Activated naive CD4-positive, alpha-beta T cell treated with anti-CD3 and anti-CD28 coated beads for 36 hours (primary cell): ENCODE measurements around the gene STK17A. TPM values are rescaled to one million over a fixed set of nuclear protein-coding genes. Genes with fewer than 3 reads are reported as not detected.
A peak's percentile ranks its signal among the peaks of the same experiment; 100 is the strongest.

Experiments used
- CTCF ChIA-PET: fragments of 350-600 bp; sonication (Branson Sonifier 250); formaldehyde crosslinking; loops from one replicate; lab custom pipeline; 2021; ENCODE audit warnings: antibody characterized with exemption; lab: Charles Lee
- DNase-seq: peaks from one replicate; pipeline ENCODE4 v3.0.0-alpha.2; 2020
- H3K27ac Mint-ChIP-seq: one replicate; pipeline ENCODE4 v1.8.0; 2021; ENCODE audit warnings: mild to moderate bottlenecking, mixed read lengths
- H3K27me3 Mint-ChIP-seq: one replicate; pipeline ENCODE4 v1.8.0; 2021; ENCODE audit warnings: low read depth, mixed read lengths
- H3K36me3 Mint-ChIP-seq: one replicate; pipeline ENCODE4 v1.8.0; 2021; ENCODE audit warnings: low read depth, mixed read lengths
- H3K4me1 Mint-ChIP-seq: one replicate; pipeline ENCODE4 v1.8.0; 2021; ENCODE audit warnings: low read depth, mixed read lengths
- H3K4me3 Mint-ChIP-seq: one replicate; pipeline ENCODE4 v1.8.0; 2021; ENCODE audit warnings: mild to moderate bottlenecking, moderate library complexity, mixed read lengths
- H3K9me3 Mint-ChIP-seq: one replicate; pipeline ENCODE4 v1.8.0; 2021; ENCODE audit warnings: mixed read lengths
- intact Hi-C: fragments of 100-400 bp; cut with micrococcal nuclease; formaldehyde crosslinking; loops from one replicate; pipeline ENCODE4 v1.15.1; 2023
- total RNA-seq, 2 experiments: library from RNA; stranded (reverse); gene quantifications; one replicate each; pipeline ENCODE4 v1.2.3, GENCODE V29; 2021

STK17A gene
- total RNA-seq, 2 experiments from 2014 or later: 48.9 to 52.8 TPM

DNA sequence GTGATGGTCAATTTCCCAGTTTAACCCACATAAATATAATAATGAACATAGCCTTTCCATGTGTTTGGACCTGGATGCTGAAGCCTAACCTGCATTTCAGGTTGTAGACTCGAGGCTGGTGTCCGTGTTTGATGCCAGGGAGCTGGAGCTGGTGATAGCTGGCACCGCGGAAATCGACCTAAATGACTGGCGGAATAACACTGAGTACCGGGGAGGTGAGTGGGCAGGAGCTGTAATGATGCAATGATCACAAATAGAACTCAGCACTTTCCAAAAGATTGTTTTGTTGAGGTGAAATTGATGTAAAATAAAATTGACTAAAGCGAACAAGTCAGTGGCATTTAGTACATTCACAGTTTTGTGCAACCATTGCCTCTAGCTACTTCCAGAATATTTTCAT, 30.8 kb upstream of the STK17A start:
- no peak for DNase-seq
- H3K4me3 Mint-ChIP-seq: no peak overlapping the region
- peaks cover 21% of the 10 kb centered on the region for H3K4me1 Mint-ChIP-seq
- intact Hi-C loops: no loop called here
- H3K27me3 Mint-ChIP-seq: no peaks in the 10 kb centered on the region
- H3K27ac Mint-ChIP-seq: no peak overlapping the region
- H3K36me3 Mint-ChIP-seq: no peaks in the 10 kb centered on the region
- CTCF ChIA-PET: no interaction called here
- H3K9me3 Mint-ChIP-seq: peaks cover under 1% of the 10 kb centered on the region

DNA sequence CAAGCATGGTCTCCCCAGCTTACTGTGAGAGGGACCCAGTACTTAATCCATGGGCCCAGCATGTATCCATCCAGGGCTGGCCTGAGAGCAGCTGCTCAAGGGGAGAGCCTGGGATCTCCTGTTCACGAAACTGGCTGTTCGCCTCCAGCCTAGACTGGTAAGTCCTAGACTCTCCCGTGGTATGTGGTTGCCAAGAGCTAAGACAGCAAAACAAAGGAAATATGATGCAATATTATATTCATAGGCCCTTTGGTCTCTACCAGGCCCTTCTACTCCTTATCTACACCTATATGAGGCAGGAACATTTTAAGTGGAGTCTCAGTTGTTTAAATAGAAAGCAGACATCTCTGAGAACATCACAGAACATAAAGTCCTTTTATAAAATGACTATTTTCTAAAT, 28.9 kb upstream of the STK17A start:
- CTCF ChIA-PET: interaction anchor here (1.5 kb wide), 1 partner anchor 28 kb away, joined by 7 read pairs; the partner anchor contains the start of gene STK17A
- Mint-ChIP-seq H3K4me1 (peaks cover 21% of the 10 kb centered on the region), H3K4me3 (no peak overlapping the region), H3K27me3 (no peaks in the 10 kb centered on the region), H3K9me3 (no peaks in the 10 kb centered on the region), H3K36me3 (no peaks in the 10 kb centered on the region), H3K27ac (peak overlapping the region; percentile 13)
- intact Hi-C loops: no loop called here
- peak; percentile 22 for DNase-seq

DNA sequence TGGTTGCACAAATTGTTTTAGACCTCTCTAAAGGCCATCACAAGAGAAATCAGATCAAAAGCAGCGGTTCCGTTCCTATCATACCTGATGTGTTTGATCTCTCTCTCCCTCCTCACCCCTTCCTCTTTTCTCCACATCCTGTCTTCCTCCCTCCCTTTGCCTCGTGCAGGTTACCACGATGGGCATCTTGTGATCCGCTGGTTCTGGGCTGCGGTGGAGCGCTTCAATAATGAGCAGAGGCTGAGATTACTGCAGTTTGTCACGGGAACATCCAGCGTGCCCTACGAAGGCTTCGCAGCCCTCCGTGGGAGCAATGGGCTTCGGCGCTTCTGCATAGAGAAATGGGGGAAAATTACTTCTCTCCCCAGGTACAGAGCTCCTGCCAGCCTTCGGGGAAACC, 28.5 kb upstream of the STK17A start:
- Mint-ChIP-seq H3K9me3 (no peaks in the 10 kb centered on the region), H3K27ac (no peak overlapping the region), H3K36me3 (no peaks in the 10 kb centered on the region), H3K4me1 (peaks cover 21% of the 10 kb centered on the region), H3K4me3 (no peak overlapping the region), H3K27me3 (no peaks in the 10 kb centered on the region)
- CTCF ChIA-PET: interaction anchor here (0.8 to 1.5 kb wide), 2 partner anchors 28 to 29 kb away, joined by 3 to 7 read pairs; partner anchors contain the start of gene STK17A
- no peak for DNase-seq
- intact Hi-C loops: no loop called here

DNA sequence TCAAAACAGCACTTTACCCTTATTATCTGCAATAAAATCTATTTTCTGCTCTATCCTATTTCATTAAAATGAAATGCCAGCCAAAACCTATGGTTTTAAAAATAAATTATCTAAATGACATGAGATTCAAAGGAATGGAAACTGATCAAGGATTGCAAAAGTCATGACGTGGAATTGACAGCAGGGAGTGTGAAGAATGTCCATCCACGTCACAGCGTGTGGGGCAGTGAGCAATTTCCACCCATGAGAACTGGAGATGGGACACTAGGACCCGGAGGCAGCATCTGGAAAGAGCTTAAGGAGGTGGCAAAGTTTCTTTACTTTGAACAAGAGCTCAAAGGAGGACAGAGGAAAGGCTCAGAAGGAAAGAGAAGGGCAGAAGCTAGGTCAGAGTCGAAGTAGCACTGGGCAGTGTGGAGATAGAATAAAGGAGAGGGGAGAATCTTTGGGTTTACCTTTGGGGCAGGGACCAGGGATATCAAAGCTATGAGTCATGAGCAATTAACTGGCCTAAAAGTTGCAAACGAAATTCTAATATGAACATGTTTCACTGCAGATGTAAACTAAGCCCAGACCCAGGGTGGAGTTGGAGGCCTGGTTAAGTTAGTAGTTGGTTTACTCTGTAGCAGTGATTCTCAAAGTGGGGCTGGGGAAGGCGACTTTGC, 24.9 kb upstream of the STK17A start:
- H3K36me3 Mint-ChIP-seq: no peaks in the 10 kb centered on the region
- CTCF ChIA-PET: interaction anchor here (0.6 kb wide), 1 partner anchor 1585 kb away, joined by 3 read pairs; no protein-coding TSS in a partner anchor
- no peak for DNase-seq
- H3K4me3 Mint-ChIP-seq: no peak overlapping the region
- peaks cover 19% of the 10 kb centered on the region for H3K4me1 Mint-ChIP-seq
- H3K27me3 Mint-ChIP-seq: peaks cover 5% of the 10 kb centered on the region
- intact Hi-C loops: no loop called here
- H3K27ac Mint-ChIP-seq: no peak overlapping the region
- H3K9me3 Mint-ChIP-seq: no peaks in the 10 kb centered on the region

DNA sequence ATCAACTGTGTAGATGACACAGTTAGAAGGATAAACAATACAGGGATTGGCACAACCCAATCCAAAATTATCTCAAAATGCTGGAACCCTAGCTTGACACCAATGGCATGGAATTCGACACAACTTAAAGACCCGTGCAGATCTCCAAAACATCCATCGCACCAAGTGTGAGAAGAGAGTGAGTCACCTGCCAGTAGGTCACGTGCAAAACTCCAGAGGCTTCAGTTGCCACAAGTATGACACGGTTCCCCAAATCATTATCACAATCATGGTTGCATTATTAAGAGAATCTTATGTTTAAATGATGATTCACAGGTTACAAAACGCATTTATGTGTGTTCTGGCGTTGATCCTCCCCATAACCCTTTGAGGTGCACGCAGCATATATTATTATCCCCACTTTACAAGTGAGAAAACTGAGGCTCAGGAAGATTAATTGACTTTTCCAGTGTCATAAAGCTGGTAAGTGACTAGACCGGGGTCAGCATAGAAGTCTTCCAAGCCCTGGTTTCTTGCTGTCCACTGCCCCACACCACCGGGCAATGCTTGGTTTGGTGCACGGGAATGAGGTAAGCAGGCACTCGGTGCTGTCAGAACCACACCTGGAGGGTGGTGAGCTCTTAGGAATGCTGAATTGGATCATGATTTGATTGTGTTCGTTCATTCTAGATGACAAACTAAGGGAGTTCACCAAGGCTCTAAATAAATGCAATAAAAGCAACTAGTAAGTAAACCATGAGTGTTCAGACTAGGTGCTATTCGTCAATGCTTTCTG, 23.6 kb upstream of the STK17A start:
- Mint-ChIP-seq H3K4me3 (no peak overlapping the region), H3K36me3 (no peaks in the 10 kb centered on the region), H3K4me1 (peaks cover 10% of the 10 kb centered on the region), H3K27ac (no peak overlapping the region), H3K27me3 (peaks cover 5% of the 10 kb centered on the region), H3K9me3 (no peaks in the 10 kb centered on the region)
- CTCF ChIA-PET: no interaction called here
- no peak for DNase-seq
- intact Hi-C loops: no loop called here

DNA sequence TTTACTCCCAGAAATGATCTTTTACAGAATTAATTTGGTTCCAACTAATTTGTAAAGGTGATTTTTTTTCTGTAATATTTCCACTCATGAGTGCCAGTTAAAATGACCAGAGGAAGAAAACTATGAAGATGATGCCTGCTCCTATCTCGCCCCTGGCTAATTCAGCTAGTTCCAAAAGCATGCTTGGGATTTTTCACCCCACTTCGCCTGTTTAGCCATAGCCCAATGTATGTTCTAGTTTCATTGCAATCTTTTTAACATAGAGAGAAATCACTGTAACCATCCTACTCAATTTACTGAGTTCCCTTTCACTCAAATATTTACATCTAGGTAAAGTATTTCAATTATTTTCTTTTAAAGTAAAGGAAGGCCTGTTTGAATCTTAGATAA, 23.0 kb upstream of the STK17A start:
- no peak for DNase-seq
- intact Hi-C loops: no loop called here
- peaks cover 5% of the 10 kb centered on the region for H3K27me3 Mint-ChIP-seq
- H3K36me3 Mint-ChIP-seq: no peaks in the 10 kb centered on the region
- no peak overlapping the region for H3K4me3 Mint-ChIP-seq
- CTCF ChIA-PET: no interaction called here
- no peak overlapping the region for H3K27ac Mint-ChIP-seq
- H3K9me3 Mint-ChIP-seq: no peaks in the 10 kb centered on the region
- H3K4me1 Mint-ChIP-seq: peaks cover 4% of the 10 kb centered on the region

DNA sequence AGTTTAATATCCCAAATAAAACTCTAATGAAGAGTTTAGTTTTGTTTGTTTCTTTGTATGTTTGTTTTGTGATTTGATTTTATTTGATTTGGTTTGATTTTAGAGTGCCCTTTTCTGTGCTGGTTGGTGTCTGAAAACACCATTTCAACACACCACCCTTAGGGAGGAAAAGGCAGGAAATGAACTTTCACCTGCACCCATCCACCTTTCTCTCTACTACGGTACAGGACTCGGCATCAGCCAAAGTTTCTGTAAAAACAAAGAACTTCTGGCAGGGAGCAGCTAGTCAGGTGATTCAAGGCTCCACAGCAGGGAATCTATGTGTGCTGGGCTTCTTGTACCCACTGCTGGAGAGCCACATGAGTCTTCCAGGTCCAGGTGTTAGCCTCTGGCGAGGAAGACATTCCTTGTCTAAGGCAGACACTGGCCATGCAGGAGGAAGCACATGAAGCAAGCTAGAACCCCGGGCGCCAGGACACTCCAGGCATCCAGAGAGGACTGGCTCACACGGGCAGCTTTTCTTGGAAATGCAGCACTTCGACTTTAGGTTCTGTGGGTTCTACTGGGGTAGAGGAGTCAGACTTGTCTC, 22.1 kb upstream of the STK17A start:
- H3K27ac Mint-ChIP-seq: no peak overlapping the region
- intact Hi-C loops: no loop called here

DNA sequence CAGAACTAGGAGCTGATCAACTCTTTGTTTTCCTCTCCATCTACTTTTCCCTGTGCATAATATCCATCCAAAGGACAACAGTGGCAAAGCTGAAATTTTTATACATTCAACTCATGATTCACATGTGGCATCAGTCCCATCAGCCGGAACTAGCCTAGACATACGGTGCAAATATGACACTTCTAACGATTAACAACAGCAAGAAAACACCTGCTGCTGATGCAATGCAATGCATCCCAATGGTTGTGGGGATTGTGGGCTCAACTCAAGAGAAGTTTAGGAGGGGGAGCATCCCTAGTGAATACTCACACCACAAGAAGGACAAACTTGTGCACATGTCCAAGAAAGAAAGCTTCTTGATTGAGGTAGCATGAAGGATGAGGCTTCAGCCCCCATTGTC, 20.5 kb upstream of the STK17A start:
- no peak for DNase-seq
- Mint-ChIP-seq H3K27me3 (peaks cover 7% of the 10 kb centered on the region), H3K4me1 (no peaks in the 10 kb centered on the region), H3K9me3 (no peaks in the 10 kb centered on the region), H3K27ac (no peak overlapping the region), H3K4me3 (no peak overlapping the region), H3K36me3 (no peaks in the 10 kb centered on the region)
- CTCF ChIA-PET: interaction anchor here (1.1 kb wide), 1 partner anchor 276 kb away, joined by 3 read pairs; no protein-coding TSS in a partner anchor
- intact Hi-C loops: no loop called here

More for the DNA sequence above, 22.1 kb upstream of the STK17A start:
- CTCF ChIA-PET: no interaction called here
- no peak for DNase-seq
- Mint-ChIP-seq H3K27me3 (peaks cover 7% of the 10 kb centered on the region), H3K36me3 (no peaks in the 10 kb centered on the region), H3K4me1 (peaks cover 2% of the 10 kb centered on the region), H3K9me3 (no peaks in the 10 kb centered on the region), H3K4me3 (no peak overlapping the region)

DNA sequence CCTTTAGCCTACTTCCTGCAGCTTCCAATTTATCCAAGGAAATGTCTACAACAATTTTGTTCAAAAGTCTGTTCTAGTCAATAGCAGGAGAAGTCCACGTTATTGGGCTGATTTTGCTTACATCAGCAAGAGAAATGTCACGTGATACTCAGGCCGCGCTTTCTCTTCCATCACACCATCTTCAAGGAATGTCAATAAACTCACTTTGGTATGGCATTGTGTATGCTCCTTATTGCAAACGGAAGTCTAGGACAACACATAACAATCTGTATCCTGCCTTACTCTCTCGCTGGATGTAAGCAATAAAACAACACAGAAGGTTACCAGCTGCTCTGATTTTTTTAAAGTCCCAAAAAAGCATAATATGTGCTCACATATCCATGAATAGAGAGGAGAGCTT, 17.1 kb upstream of the STK17A start:
- peaks cover 7% of the 10 kb centered on the region for H3K27me3 Mint-ChIP-seq
- H3K36me3 Mint-ChIP-seq: no peaks in the 10 kb centered on the region
- no peak overlapping the region for H3K27ac Mint-ChIP-seq
- no peak overlapping the region for H3K4me3 Mint-ChIP-seq
- no peaks in the 10 kb centered on the region for H3K9me3 Mint-ChIP-seq
- no peak for DNase-seq
- intact Hi-C loops: no loop called here
- CTCF ChIA-PET: interaction anchor here (1.0 kb wide), 1 partner anchor 17 kb away, joined by 6 read pairs; the partner anchor contains the start of gene STK17A
- H3K4me1 Mint-ChIP-seq: peaks cover 5% of the 10 kb centered on the region

DNA sequence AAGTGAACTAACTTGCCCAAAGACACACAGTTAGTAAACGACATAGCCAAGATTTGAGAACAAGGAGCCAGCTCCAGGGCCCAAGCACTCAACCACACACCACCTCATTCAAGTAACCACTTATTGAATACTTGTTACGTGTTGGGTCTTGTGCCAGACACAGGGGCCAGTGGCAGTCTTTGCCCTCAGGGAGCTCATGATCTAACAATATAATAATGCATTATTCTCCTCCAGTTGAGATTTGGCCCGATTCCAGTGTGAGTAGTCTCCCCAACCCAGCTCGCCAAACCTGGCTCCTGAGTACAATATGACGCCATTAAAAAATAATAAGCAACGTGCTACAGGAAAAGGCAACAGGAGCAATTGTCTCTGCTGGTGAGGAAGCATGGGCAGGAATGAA, 14.4 kb upstream of the STK17A start:
- intact Hi-C loops: no loop called here
- no peak overlapping the region for H3K27ac Mint-ChIP-seq

DNA sequence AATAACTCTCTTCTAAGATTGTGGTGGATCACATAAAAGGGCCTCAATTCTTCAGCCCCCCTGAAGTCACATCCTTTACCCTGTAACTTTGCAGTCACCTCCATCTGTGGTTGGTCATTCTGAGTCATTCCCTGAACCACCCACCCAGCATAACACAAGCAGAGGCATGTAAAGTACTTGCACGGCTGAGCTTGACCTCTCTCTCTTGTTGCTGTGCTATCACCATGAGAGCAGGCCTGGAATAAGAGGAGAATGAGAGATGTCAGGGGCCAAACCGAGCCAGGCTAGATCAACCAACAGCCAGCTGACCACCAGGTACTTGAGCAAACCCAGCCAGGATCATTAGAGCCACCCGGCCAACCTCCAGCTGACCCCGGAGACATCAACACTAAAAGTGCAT, 13.5 kb upstream of the STK17A start:
- no peaks in the 10 kb centered on the region for H3K36me3 Mint-ChIP-seq
- H3K4me1 Mint-ChIP-seq: peaks cover 18% of the 10 kb centered on the region
- H3K27ac Mint-ChIP-seq: no peak overlapping the region
- no peak overlapping the region for H3K4me3 Mint-ChIP-seq
- H3K9me3 Mint-ChIP-seq: no peaks in the 10 kb centered on the region
- intact Hi-C loops: no loop called here
- no peak for DNase-seq
- peaks cover 2% of the 10 kb centered on the region for H3K27me3 Mint-ChIP-seq
- CTCF ChIA-PET: interaction anchor here (0.6 to 3.3 kb wide), 2 partner anchors 12 to 115 kb away, joined by 6 to 30 read pairs; partner anchors contain the start of gene STK17A

More for the DNA sequence above, 14.4 kb upstream of the STK17A start:
- no peak for DNase-seq
- CTCF ChIA-PET: interaction anchor here (0.6 to 3.3 kb wide), 4 partner anchors 13 to 957 kb away, joined by 3 to 30 read pairs (median 3); partner anchors contain the start of gene STK17A
- Mint-ChIP-seq H3K27me3 (peaks cover 2% of the 10 kb centered on the region), H3K4me1 (peaks cover 18% of the 10 kb centered on the region), H3K9me3 (no peaks in the 10 kb centered on the region), H3K4me3 (no peak overlapping the region), H3K36me3 (no peaks in the 10 kb centered on the region)

DNA sequence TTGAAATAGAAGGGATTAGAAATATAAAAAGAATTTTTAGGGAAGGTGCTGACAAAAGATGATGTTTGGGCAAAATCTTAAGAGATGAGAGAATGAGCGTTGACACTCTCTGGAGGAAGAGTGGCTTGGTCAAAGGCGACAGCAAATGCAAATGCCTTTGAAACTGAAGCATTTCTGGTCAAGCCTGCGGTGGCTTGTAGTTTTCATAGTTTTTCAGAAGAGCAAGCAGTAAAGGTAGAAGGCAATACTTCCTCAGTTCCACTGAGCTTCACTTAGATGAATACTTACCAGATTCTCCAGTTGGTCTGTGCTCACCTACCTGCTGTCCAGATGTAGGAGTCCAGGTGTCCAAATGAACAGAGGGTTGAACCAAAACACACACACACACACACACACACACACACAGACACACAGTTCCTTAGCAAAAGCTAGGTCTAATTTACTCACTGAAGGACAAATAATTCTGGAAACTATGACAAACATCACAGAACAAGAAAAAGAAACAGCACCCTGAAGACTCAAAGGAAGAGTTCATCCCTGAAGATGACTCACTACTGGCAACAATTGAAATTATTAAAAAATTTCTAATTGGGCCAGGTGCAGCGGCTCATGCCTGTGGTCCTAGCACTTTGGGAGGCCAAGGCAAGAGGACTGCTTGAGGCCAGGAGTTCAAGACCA, 12.1 kb upstream of the STK17A start:
- peak; percentile 34 for DNase-seq

More for the DNA sequence above, 12.1 kb upstream of the STK17A start:
- no peaks in the 10 kb centered on the region for H3K27me3 Mint-ChIP-seq
- no peaks in the 10 kb centered on the region for H3K9me3 Mint-ChIP-seq
- peak overlapping the region; percentile 15 for H3K27ac Mint-ChIP-seq
- CTCF ChIA-PET: interaction anchor here (0.7 to 4.7 kb wide), 3 partner anchors 11 to 320 kb away, joined by 5 to 51 read pairs (median 5); partner anchors contain the start of gene STK17A
- H3K4me3 Mint-ChIP-seq: no peak overlapping the region
- H3K36me3 Mint-ChIP-seq: no peaks in the 10 kb centered on the region
- peaks cover 18% of the 10 kb centered on the region for H3K4me1 Mint-ChIP-seq
- intact Hi-C loops: no loop called here
